GM21390 (cell line): ENCODE measurements around the gene CDC42BPB.

Experiments used
- ATAC-seq: cut with Tn5 transposase; IDR thresholded peaks from one replicate; pipeline ENCODE4 v1.9.1; 2021; ENCODE audit not compliant: unreplicated experiment

The CDC42BPB gene

DNA sequence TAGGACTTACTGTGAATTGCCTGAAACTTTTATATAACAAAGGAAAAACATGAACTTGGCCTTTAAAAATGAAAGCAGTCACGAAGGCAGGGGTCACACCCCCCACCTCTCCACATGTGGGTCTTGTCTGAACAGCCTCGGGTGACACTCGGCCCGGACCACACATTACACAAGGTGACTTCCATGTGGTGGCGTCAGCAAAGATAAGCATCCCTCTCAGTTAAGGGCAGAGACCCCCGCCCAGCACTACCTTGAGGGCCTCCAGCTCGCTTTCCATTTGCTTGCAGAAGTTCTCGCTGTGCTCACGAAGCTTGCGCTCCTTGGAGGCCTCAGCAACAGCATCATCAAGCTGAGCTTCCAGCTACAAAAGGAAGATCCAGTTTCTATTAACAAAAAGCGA is 87.4 kb downstream of the CDC42BPB start:
- ATAC-seq = no peak

DNA sequence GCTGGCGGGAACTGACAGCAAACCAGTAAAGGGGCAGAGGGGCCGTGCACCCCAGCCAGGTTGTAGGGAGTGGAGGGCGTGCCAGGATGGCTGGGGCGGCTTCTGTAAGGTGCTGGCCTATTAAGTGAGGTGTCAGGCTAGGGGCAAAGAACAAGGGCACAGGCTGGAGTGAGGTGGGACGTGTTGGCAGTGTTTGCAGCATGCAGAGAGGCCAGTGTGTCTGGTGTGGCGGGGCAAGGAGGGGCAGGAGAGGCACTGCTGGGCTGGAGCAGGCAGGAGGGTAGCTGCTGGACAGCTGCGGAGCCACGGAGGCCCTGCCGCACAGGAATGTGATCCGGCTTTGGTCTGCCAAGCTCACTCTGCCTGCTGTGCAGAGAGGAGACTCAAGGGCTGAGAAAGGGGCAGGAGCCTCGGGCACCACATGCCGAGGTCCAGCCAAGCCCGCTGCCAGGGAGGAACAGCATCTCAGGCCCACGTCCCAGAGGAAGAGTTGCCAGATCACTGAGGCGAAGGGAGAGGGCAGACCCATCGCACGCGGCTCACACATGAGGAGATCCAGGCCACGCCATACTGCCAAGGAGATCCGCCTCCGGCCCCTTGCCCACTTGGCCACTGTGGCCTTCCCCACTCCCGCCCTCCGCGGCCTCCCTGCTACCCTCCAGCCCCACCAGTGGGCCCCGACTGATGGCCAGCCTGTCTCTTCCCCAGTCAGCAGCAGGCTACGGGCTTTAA is 88.1 kb downstream of the CDC42BPB start:
- ATAC-seq = no peak

DNA sequence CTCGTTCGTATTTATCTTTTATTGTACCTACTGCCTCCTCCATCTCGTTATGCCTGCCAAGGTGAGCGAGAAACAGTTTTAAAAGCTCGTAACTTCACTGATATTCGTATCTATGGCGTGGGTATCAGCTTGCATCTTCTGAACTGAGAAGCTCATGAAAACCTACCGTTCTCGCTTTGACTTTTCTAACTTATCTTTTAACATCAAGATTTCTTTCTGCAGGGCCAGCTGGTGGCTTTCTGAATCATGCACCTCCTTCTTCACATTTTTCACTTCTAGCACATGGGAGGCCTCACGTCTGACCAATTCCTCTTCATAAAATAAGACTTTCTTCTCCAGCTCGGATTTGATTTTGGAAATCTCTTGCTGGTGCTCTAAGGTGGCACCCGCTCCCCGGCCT is 89.0 kb downstream of the CDC42BPB start:
- ATAC-seq = no peak

DNA sequence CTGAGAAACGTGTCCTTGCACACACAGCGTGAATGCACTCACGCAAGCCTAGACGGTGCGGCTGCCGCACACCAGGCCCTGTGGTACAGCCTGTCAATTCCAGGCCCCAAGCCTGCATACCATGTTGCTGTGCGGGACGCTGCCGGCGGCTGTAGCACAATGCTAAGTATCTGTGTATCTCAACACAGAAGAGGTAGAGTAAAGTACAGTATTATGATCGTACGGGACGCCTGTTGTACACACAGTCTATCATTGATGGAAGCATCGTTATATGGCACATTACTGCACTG is 89.9 kb downstream of the CDC42BPB start:
- no peak for ATAC-seq

DNA sequence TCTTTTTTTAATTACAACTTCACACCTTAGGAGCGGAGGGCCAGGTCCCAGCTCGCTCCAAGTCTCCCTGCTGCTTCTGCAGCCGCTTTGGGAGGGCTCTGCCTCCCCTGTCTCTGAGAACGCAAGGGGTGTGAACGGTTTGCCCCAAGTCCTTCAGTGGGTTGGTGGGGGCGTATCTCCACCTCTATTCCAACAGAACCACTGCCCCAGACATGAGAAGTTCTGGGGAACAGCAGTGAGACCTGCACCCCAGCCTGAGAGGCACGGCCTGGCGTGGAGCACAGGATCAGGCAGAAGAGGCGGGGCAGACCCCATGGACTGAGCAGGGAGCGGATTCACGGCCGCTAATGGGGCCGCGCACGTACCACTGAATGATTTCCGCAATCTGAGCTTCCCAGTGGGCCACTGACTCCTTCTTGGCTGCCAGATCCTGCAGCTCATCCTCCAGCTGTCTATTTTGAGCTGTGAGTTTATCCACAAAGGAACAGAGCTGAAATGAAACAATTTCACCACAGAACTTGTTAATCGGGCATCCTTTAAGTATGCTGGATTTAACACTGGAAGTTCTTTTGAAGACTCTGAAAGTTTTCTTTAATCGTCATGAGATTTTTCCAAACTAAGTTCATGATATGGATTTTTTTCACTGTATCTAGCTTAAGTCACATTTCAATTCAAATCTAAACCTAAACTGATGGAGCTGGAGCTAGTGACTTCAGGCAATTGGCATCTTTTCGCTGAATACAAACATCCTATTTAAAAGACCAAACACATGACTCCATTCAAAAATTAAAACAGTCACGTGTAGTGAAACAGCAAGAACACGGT is 90.5 kb downstream of the CDC42BPB start:
- ATAC-seq = no peak

DNA sequence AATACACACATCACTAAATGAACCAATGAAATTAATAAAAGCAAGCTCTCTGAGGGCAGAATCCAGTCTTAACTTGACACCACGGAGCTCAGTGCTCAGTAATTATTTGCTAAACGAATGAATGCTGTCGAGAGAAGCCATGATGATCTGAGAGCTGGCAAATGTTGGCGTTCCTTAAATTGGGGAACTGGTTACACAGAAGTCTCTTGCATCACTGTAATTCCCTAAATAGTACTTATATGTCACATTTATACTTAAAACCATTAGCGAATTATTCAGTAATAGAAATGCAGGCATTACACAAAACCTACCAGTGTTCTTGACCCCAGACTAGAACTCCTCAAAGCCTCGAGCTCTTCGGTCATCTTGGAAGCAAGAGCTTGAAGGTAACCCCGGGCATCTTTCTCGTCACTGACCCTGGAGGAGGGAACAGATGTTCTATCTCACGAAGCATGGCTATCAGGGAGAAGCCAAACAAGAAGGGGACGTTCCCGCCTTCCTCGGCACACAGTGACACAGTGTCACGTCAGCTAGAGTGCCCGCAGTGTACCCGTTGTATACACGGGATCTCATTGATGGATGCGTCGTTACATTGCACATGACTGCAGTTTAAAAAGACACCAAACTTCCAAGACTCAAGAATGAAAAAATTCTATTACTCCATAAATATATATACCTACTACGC is 91.2 kb downstream of the CDC42BPB start:
- no peak for ATAC-seq

DNA sequence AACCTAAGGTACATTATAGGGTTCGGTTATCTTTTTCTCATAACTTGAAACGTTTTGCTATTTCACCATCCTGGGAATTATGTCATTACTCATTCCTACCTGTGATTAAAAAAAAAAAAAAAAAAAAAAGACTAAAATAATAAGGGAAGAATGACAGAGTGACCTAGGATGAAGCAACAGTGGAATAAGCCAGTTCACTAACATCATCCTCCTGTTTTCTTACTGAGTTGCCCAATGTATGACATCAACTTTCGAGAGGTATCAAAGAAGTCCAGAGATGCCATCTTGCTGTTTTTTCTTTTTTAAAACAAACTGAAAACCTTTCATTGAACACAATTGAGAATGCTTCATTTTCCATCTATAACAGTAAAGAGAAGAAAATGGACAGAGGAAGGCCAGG is 92.1 kb downstream of the CDC42BPB start:
- ATAC-seq = no peak

DNA sequence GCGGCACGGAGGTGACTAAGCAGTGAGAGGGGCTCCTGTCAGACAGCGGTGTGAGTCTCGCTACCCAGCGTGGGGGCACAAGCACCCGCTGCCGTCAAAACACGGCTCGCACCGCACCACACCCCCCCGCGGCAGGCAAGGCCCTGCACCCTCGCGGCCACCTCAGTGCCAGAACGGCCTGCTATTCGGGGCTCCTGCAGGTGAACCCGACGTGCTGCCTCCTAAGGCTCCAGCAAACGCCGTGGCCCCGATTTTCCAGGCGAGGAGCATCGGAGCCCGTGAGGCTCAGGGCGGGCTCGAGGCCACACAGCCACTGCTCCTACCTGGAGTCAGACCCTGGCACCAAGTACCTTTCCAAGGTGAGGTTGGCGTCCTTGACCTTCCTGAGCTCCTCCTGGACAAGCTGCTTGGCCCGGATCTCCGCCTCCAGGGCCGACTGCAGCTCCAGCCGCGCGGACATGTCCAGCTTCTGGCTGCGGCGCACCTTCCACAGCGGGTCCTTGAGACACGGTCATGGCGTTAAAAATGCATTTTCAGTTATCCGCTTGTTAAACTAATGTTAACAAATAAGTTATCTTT is 93.1 kb downstream of the CDC42BPB start:
- no peak for ATAC-seq

DNA sequence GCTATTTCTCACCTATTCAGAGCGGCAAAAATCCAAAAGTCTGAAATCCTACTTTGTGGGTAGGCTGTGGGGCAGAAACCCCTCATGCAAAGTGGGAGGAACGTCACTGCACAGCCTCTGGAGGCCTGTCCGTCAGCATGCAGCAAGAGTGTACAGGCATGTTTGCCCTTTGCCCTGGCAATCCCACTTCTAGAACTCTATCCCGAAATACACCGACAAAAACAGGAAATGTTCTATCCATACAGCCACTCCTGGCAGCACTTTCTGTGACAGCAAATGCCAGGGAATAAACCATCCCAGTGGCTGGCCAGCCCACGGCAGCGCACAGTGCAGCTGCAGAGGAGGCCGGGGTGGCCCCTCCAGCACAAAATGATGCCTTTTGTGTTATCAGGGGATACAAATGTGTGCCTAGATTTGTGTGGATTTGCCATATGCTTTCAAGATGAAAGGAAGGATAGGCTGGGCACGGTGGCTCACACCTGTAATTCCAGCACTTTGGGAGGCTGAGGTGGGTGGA is 95.2 kb downstream of the CDC42BPB start:
- ATAC-seq = no peak

DNA sequence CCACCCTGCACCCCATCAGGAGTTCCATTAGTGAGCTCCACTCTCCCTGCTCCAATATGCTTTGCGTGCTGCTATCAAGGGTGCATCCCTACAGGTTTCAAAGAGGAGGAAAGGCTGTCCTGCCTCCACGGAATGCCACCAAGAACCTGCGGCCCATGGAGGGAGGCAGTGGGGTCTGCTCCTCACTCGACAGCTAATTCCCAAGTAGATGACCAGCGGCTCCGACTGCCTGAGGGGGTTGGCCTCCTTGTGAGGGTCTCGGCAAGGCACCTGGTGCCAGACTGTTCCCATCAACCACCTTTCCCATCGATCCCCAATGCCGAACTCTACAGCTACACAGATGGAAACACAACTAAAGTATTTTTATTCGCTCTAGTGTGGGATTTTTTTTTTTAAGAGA is 98.9 kb downstream of the CDC42BPB start:
- ATAC-seq = no peak

DNA sequence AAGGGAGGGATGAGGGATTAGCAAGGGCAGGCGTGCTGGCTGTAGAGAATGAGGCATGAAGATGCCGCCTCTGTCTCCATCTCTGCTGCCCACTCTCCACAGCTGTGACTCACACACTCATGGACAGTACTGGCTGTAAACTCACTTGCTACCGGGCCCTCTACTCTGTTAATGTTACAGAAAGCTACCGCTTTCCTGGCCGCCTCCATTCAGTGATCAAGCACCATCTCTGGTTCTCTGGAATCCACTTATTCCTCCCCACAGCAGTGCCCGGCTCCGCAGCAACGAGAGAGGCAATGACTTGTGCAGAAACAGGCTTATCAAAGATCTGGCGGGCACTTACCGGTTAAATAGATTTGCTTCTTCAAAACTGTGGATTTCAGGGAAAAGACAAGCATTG is 100.1 kb downstream of the CDC42BPB start:
- ATAC-seq = no peak

DNA sequence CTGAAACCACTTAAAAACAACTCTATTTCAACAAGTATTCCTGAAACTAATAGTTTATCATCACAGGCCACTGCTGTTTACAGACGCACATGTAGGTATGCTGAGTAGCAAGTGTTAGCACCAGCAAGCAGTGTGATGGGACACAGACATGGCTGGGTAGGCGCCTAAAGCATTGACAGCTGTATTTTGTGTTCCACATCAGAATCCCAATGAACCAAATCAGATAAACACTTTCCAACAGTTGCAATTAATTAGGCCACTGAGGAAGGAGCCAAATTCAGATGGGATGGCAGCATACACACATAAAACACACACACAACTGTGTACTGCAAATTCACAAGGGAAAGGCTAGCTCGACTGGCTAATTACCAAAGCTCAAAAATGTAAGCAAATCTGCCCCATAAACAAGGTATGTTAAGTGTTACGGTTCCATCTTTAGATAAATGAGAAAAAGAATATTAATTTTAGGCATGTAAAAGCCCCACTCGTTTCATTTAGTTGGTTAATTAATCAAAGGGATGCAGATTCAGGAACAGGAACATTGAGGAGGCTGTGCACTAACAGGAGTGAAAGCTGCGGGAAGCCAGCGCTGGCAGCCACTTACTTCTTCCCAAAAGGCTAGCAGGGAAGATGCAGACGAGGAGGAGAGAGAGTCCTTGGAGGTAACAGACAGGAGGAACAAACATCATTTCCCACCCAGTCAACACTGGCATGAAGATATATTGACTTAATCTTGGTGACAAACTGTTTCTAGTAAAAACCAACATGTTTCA is 101.5 kb downstream of the CDC42BPB start:
- no peak for ATAC-seq

DNA sequence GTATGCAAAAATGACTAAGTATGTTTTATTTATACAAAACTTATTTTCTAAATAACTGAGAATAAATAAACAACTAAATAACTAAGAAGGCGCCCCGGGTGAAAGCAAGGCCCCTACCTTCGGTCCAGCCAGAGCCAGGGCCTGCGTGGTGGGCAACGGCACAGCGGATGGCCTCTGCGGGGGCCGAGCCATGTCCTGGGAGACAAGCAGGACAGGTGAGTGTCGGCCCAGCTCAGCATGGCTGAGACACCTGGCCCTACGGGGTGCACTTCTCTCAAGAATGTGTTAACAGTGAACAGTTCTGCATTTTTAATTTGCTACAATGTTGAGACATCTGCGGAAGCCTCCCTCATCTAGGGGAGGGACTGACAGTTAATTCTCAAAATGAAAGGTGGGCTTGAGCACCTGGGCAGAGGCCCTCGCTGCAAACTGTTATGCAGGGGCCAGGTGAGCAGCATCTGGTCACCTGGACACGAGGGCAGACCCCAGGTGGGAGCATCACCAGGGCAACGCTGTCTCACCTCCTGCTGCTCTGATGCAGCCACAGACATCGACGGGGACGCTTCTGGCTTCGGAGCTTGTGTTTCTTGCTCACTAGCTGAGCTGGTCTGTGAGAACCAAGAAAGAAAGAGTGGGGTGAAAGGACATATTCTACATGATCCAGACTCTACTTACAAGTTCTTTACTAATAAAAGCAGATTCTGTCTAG is 103.1 kb downstream of the CDC42BPB start:
- ATAC-seq = no peak

DNA sequence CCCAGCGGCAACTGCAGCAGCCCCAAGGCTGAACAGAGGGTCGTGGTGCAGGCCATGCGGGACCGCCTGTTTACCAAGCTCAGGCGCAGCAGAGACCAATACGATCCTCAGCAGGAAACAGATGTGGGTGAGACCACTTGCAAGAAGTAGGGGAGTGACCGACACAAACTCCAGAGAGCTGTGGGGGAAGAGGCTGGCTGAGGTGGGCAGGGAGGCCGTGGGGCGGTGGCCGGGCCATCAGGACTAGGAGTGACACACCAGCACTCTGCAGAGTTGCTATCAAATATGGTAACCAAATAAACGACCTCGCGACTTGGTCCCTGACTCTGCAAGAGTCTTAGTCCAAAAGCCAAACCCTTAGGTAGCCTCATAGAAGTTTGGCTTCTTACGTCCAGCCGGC is 104.2 kb downstream of the CDC42BPB start:
- ATAC-seq = no peak

DNA sequence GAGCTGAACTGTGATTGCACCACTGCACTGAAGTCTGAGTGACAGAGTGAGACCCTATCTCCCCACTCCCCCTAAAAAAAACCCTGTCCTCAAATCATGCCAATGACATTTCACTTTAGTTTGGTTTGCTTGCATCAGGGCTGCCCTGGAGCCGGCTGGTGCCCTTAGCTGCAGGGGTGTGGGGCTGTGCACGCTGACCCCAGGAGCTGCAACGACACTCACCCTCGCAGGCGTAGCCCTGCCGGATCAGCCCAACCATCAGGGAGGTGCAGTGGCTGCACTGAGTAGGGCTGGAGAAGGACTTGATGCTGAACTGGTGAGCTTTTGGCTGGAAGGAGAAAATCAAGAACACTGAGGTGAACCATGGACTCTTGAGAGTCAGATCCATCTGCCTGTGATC is 105.1 kb downstream of the CDC42BPB start:
- no peak for ATAC-seq

DNA sequence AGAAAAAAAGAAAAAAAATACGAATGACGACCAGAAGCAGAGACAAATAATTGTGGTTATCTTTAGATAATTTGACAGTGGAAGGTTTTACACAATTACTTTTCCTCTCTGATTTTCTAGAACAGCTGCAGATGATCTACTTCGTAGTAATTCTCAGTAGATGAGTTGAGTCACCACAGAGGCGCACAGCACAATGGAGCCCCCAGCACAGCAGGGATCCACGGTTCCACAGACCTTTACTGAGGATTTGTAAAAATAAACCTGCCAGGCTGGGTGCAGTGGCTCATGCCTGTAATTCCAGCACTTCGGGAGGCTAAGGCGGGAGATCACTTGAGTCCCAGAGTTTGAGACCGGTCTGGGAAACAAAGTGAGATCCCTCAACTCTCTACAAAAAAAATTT is 105.5 kb downstream of the CDC42BPB start:
- ATAC-seq = no peak

DNA sequence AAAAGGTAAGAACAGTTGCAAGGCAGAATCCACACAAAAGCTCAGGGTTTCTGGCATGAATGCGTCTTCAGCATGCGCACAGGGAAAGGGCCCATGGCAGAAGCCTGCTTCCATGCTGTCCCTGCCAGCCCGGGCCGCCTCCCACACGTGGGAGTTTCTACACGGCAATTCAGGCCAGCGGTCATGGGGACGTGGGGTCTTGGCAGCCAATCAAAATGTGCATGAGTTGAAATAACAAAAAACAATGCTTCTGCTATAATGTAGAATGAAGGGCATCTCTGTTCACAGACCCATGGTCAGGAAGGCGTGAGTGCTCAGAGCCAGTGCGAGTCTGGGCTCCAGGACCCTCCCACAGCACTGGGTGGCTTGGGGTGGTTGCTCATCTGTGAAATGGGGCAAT is 106.3 kb downstream of the CDC42BPB start:
- no peak for ATAC-seq

DNA sequence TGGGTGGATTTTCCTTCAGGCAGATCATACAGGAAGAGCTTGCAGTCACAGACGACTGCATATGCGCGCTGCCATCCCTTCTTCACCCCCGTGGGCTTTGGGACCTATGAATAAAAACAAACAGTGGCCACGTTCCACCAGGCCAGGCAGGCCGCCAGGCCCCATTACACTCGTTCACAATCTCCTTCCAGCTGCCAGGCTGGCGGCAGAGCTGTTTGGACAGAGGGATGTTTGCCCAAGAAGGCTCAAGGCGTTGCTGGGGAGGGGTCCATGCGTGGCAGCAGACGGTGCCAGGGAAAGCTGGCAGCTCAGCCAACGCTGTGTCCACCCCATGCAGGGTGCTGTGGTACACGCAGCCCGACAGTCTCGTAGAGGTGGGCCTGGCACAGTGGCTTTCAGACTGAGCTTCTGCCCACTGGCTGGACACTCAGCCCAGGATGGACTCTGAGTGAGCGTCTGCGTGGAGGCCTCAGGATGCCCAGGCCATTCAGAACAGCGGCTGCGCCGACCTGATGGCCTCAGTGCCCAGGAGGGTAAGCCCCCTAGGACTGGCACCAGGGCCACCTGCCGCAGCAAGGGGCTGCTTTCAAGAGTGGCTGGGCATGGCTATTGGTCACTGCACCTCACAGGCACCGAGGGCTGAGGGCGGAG is 107.4 kb downstream of the CDC42BPB start:
- ATAC-seq = no peak

DNA sequence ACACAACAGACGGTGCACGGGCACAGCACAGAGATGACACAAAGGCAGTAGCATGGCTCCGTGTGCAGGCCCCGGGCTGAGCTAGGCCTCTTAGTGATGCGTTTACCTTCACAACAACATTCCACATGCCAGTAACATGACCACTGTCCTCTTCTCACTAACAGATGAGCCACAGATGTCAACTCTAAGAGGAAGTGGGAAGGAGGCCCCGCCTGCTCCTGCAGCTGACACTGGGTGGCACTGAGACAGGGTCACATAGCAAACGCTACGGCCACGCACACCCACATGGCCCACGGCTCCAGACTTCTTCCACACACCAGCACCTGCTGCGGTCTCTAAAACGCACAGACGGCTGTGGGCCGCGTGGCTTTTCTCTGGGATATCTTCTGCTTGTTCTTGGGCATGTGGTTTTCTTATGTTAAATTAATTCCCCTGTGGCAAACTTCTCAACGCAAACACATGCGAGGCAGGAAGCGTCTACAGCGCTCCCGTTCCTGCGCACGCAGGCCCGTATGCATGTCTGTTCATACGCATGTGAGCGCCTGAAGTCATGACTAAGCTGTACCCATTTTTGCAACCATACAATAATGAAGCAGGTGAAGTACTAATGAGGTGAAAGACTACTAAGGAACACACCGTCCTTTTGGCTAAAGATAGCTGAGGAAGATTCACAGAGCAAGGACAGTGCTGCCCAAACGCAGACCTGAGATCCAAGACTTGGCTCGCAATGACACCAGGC is 108.1 kb downstream of the CDC42BPB start:
- peak; percentile 72 for ATAC-seq
